GM13976 (cell line): Measurements from ENCODE around the gene SV2B.

ENCODE experiments used
- DNase-seq: peaks from one replicate; pipeline ENCODE4 v3.0.0; 2012; ENCODE audit warnings: low spot score
- in situ Hi-C: fragments of 300-500 bp; cut with MboI; formaldehyde crosslinking; loops from one replicate; pipeline ENCODE4 v1.12.0; 2022; ENCODE audit warnings: low sequenced_read_pairs, mixed read lengths, inconsistent platforms; ENCODE audit not compliant: unreplicated experiment
- TF ChIP-seq, protein P1 (sequence below): IDR thresholded peaks from 2 replicates; pipeline ENCODE4 v1.5.1; 2012; ENCODE audit warnings: borderline replicate concordance, mild to moderate bottlenecking; ENCODE audit not compliant: insufficient read depth; ENCODE audit errors: extremely low read depth, missing control alignments, control extremely low read depth

Gene SV2B

GRCh38 chr15:91065505-91065904 is 34.6 kb upstream of the SV2B start:
- in situ Hi-C loops, result no loop called here
- DNase-seq, result no peak

DNA sequence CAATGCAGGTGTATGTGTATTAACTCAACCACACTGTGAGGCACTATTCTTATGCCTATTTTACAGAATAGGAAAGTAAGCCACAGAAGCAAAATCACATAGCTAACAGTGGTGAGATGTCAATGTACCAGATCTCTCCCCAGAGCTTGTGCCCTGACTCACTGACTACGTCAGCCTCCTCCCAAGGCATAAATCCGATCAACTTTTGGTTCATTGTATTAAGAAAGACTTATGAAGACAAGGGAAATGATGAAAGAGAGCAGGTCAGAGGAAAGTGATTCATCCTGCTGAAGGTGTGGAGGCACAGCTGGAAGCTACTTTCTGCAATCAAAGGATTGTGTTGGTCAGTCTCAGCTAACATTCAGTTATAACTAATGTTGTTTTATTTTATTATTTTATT is 33.0 kb upstream of the SV2B start:
- DNase-seq, result no peak
- in situ Hi-C loops, result no loop called here
- TF ChIP-seq, protein P1, sequence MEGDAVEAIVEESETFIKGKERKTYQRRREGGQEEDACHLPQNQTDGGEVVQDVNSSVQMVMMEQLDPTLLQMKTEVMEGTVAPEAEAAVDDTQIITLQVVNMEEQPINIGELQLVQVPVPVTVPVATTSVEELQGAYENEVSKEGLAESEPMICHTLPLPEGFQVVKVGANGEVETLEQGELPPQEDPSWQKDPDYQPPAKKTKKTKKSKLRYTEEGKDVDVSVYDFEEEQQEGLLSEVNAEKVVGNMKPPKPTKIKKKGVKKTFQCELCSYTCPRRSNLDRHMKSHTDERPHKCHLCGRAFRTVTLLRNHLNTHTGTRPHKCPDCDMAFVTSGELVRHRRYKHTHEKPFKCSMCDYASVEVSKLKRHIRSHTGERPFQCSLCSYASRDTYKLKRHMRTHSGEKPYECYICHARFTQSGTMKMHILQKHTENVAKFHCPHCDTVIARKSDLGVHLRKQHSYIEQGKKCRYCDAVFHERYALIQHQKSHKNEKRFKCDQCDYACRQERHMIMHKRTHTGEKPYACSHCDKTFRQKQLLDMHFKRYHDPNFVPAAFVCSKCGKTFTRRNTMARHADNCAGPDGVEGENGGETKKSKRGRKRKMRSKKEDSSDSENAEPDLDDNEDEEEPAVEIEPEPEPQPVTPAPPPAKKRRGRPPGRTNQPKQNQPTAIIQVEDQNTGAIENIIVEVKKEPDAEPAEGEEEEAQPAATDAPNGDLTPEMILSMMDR, result no peak

More at GRCh38 chr15:91065505-91065904, 34.6 kb upstream of the SV2B start:
- TF ChIP-seq, protein P1, result no peak

DNA sequence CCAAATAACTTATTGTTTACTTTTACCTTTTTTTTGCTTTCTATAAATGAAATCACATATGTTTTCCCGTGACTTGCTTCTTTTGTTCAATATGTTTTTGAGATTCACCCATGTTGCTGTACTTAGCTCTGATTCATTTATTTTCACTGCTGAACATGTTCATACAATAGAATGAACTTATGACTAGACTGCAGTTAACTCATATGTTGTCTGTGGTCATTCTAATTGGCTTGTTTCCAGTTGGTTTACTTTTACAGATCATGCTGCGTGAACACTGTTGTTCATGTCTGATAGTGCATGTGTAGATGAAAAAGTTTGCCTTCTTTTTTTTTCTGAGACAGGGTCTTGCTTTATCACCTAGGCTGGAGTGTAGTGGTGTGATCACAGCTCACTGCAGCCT is 31.6 kb upstream of the SV2B start:
- in situ Hi-C loops, result no loop called here
- no peak for DNase-seq
- TF ChIP-seq, protein P1, result no peak

DNA sequence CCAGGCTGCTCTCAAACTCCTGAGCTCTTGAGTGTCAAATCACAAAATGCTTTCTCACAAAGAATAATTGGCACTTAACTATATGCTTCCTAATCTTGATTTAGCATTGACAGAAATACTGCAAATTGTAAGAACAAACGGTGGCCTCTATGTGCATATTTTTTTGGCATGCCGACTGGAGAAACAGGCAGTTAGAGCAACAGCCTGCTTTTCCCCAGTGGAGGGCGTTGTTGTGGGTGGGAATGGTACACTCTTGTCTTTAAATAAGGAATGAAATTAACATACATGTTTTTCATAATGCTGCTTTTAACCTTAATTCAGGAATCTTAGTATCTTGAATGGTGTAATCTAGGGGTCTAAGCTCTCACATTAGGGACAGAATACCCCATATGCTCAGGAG is 31.1 kb upstream of the SV2B start:
- TF ChIP-seq, protein P1, result no peak
- in situ Hi-C loops, result no loop called here
- DNase-seq, result no peak

GRCh38 chr15:91070872-91071271 is 29.2 kb upstream of the SV2B start:
- in situ Hi-C loops, result no loop called here
- no peak for DNase-seq

DNA sequence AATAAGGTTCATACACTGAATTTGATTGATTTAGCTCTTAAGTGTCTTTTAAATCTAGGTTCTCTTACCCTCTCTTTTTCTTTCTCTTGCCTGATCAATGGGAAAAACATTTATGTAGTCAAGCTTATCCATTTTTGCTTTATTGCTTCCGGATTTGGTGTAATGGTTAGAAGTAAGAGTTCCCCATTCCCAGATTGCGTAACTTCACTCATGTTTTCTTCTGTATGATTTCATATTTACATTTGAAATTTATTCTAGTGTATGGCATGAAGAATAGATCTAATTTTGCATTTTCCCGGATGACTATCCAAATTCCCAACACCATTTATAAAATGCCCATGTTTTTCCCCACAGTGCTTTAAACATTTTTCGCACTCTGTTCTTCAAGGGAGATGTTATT is 27.9 kb upstream of the SV2B start:
- DNase-seq, result no peak
- TF ChIP-seq, protein P1, result no peak
- in situ Hi-C loops, result no loop called here

More at GRCh38 chr15:91070872-91071271, 29.2 kb upstream of the SV2B start:
- TF ChIP-seq, protein P1, result no peak

DNA sequence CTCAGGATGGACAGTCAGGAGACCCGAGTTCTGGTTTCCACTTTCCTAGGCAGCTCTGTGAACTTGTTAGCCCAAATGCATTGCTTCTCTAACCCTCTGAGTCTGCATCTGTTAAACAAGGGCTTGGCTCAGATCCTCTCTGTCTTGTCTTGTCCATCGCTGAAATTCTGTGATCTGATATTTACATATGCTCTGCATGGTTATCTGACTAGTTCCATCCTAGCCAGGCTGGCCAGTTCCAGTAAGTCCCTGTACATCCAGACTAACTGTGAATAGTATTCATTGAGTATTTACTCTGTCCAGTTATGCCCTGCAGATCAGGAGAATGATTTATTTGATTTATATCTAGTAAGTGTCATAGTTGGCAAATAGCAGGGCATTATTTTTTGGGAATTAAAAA is 27.0 kb upstream of the SV2B start:
- no peak for DNase-seq
- TF ChIP-seq, protein P1, result no peak
- in situ Hi-C loops, result no loop called here
